HS-27A (cell line): ENCODE measurements around the gene TMEM106A.
"Not testable (repeated sequence)": the region's sequence is repeated elsewhere in the genome, so short reads cannot be mapped to it uniquely, and the experiment has no call there.

Experiments
- DNase-seq: peaks from one replicate; pipeline ENCODE4 v3.0.0-alpha.2; 2012; ENCODE audit warnings: low read depth, missing footprints

TMEM106A gene, protein sequence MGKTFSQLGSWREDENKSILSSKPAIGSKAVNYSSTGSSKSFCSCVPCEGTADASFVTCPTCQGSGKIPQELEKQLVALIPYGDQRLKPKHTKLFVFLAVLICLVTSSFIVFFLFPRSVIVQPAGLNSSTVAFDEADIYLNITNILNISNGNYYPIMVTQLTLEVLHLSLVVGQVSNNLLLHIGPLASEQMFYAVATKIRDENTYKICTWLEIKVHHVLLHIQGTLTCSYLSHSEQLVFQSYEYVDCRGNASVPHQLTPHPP

GRCh38 chr17:43211480-43212402 lies at the start of gene TMEM106A:
TSS of gene TMEM106A (plus strand) at chr17:43211875. CDS start at chr17:43213042, 1,167 bp downstream.
- peak; percentile 42 for DNase-seq

DNA sequence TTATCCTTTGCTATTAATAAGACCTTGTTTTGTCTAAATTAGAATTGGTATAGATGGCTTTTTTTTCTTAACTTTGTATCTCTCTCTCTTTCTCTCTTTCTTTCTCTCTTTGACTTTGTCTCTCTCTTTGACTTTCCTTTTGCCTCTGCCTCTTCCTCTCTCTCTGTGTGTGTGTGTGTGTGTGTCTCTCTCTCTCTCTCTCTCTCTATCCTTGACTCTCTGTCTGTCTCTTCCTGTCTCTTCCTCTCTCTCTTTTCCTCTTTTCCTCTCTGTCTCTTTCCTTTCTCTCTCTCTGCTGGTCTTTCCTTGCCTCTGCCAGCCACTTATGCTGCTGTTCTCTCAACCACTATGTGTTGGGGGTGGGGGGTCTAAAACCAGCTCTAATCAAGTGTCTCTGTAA lies 45.7 kb upstream of the TMEM106A start:
- DNase-seq, result not testable (repeated sequence)

DNA sequence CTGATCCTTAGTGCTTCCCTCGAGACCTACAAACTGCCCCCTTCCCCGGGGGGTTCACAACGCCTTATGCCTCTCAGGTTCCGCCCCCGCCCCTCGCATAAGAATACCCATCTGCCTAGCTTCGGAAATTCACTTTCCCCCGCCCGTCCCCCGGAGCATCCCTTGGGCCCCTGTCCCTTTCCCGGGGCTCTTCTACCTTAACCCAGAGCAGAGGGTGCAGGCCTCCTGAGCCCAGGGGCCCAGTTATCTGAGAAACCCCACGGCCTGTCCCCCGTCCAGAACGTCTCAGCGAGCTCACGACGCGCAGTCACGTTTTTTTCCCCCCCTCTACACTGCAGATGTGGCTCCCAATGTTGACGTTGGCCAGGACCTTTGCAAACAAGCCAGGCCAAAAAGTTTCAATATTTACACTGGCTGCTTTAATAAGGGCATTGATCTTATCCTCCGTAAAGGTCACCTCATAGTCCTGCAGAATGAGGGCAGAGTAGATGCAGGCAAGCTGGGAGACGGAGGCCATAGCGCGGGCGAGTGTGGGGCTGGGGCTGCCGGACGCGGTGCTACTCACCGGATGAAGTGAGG lies 42.0 kb upstream of the TMEM106A start:
- DNase-seq, result no peak

DNA sequence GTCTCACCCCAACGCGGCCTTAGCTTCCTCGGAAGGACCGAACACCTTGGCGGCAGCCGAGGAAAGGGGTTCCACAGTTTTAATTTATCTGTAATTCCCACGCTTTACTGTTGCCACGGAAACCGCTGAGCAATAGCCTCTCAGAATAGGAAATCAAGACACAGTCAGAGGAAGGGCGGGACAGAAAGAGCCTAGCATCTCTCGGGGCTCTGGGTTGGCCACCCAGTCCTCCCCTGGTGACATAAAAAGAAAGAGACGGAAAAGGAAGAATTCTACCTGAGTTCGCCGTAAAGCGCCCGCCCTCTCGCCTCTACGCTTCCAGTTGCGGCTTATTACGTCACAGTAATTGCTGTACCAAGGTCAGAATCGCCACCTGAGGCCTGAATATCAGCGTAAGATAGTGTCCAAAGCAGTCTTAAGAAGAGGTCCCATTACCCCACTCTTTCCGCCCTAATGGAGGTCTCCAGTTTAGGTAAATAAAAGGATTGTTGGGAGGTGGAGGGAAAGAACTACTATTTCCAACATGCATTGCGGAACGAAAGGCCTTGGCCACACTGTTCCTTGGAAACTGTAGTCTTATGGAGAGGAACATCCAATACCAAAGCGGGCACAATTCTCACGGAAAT lies 41.4 kb upstream of the TMEM106A start:
- peak; percentile 55 for DNase-seq

- peak; percentile 87 for DNase-seq
Measured at GRCh38 chr17:43170766-43171585, 40.7 kb upstream of the TMEM106A start, which contains the start of gene NBR1. TSS of gene NBR1 (plus strand) at chr17:43171214. CDS start at chr17:43175800, 4,586 bp downstream.

GRCh38 chr17:43171586-43172487 lies 39.8 kb upstream of the TMEM106A start:
- DNase-seq, result peak; percentile 82

DNA sequence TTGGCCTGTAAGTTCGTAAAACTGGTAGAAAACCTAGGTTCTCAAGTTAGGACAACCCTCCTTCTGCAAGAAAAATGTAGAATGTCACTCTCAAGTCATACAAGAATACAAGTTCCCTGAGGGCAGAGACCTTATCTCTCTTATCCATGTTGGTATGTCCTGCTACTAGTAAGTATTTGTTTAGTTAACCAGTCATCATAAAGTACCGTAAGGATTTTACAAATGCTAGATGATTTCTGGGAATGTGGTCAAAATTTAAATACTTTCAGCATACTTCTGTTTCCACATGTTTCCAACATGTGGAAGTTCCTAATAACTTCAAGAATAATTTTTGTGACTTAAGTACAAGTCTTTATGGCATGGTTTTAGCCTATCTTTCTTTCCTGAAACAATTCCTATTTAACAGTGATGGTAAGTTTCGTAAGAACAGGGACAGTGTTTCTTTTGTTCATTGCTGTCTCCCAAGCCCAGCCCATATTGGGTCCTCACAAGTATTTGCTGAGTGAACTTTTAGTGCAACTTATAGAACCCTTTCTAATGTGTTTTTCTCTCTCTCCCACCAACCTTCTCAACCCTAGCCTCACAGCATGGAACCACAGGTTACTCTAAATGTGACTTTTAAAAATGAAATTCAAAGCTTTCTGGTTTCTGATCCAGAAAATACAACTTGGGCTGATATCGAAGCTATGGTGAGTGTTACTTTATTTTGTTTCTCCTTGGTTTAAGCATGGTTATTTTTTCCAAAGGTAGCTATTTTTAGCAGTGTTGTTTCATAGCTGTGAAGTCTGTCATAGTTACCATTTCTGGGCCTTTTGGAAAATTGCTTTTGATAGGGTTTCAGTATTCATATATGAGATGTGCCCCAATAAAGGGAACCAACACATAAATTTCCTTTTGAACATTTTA lies 36.2 kb upstream of the TMEM106A start:
- no peak for DNase-seq

DNA sequence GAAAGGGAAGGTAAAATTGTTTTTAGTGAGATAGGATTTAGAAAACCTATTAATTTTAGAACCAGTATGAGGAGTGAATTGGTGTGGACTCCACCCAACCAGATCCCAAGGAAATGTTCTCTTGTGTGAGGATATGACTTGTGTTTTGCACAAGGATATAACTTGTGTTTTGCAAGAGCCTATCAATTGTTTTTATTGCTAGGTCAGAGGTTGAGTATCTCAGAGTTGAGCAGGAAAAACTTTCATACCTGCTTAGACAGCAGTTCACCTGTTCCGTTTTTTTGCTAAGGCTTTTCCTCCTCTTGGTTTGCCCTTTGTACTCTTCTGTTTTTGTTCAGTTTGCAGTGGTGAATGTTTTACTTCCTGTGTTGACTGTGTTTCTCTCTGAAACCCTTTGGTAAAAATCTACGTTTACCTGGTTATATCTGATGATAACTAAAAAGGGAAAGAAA lies 35.5 kb upstream of the TMEM106A start:
- DNase-seq, result no peak

DNA sequence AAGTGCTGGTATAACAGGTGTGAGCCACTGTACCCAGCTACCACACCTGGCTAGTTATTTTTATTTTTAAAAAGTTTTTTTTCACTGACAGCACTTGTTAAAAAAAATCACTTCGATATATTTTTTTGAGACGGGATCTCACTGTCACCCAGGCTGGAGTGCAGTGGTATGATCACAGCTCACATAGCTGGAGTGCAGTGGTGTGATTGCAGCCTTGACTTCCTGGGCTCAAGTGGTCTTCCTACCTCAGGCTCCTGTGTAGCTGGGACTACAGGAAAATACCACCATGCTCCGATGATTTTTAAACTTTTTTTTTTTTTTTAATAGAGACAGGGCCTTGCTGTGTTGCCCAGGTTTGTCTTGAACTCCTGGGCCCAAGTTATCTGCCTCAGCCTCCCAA lies 27.8 kb upstream of the TMEM106A start:
- no peak for DNase-seq

DNA sequence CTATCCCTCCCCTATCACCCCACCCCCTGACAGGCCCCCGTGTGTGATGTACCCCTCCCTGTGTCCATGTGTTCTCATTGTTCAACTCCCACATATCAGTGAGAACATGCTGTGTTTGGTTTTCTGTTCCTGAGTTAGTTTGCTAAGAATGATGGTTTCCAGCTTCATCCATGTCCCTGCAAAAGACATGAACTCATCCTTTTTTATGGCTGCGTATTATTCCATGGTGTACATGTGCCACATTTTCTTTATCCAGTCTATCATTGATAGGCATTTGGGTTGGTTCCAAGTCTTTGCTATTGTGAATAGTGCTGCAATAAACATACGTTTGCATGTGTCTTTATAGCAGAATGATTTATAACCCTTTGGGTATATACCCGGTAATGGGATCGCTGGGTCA lies 25.0 kb upstream of the TMEM106A start:
- DNase-seq, result not testable (repeated sequence)

DNA sequence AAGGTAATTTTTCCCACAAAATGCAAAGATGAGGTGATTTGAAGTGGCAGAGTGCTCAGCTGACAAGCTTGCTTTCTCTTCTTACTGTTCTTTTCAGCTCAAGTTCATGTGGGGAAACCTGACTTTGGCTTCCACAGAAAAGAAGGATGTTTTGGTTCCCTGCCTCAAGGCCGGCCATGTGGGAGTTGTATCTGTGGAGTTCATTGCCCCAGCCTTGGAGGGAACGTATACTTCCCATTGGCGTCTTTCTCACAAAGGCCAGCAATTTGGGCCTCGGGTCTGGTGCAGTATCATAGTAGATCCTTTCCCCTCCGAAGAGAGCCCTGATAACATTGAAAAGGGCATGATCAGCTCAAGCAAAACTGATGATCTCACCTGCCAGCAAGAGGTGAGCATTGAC lies 18.4 kb upstream of the TMEM106A start:
- no peak for DNase-seq

- DNase-seq, result no peak
Measured at GRCh38 chr17:43199633-43200032, 12.0 kb upstream of the TMEM106A start.

DNA sequence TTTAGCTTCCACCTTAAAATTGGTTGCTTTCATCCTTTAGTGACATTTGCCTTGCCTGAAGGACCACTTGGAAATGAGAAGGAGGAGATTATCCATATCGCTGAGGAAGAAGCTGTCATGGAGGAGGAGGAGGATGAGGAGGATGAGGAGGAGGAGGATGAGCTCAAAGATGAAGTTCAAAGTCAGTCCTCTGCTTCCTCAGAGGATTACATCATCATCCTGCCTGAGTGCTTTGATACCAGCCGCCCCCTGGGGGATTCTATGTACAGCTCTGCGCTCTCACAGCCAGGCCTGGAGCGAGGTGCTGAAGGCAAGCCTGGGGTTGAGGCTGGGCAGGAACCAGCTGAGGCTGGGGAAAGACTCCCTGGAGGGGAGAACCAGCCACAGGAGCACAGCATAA lies 11.5 kb upstream of the TMEM106A start:
- DNase-seq, result no peak

DNA sequence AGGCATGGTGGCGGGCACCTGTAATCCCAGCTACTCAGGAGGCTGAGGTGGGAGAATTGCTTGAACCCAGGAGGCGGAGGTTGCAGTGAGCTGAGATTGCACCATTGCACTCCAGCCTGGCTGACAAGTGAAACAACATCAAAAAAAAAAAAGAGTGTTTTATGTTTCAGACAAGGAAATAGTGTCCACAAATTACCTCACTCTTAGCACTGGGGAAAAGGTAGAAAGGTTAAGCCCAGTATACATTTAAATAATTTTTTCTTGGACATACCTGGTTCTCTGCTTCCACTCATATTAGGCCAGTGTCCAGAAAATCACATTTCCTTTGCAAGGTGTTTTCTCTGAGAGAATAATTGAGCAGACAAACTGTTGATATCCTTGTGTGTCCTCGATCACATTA lies 8.7 kb upstream of the TMEM106A start:
- not testable (repeated sequence) for DNase-seq

GRCh38 chr17:43210576-43210975 lies 1.1 kb upstream of the TMEM106A start:
- no peak for DNase-seq

DNA sequence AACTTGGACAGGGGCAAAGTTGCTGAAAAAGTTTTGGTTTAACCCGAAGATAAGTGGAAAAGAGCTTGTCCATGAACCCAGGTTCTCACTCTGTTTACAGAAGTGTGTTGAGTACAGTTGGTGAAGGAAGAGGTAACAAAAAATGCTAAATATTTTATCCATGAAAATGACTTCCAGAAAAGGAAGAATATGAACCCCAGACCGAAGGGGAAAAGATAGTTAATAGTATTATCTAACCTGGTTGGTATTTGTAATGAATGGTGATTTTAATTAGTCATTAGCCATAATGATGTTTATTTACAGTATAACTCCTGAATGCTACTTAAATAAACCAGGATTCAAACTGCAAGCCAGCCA lies 574 bp upstream of the TMEM106A start:
- DNase-seq, result no peak

DNA sequence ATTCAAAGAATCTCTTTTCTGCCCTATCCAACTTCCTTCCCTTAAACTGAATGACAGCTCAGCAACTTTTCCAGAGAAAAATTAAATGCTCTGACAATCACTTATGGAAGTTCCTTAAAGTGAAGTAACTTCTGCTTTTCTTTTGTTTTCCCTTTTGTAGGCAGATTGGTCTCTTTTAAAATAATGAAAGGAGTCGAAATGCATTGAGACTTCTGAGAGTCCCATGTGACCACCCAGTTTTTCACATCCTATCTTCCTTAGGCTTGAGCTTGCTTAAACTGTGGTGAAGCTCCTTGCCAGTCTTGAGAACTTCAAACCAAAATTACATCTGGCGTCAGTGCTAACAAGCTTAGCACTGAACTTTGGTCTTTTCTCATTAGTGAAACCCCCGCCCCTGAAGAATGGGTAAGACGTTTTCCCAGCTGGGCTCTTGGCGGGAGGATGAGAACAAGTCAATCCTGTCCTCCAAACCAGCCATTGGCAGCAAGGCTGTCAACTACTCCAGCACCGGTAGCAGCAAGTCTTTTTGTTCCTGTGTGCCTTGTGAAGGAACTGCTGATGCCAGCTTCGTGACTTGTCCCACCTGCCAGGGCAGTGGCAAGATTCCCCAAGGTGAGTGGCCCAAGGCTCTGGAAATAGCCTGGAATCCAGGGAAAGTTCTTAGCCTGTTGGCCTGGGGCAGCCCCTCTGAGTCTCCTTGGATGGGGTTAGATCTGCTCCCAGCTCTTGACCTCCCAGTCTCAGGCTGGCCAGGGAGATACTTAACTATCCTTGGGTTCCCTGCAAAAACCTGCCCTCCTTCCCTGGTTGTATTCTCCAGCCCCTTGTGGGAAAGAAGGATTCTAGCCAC lies 1.2 kb downstream of the TMEM106A start:
- no peak for DNase-seq

GRCh38 chr17:43213545-43213944 lies 1.9 kb downstream of the TMEM106A start:
- DNase-seq, result no peak
